DMS 273 treated with DMSO at 0.1 percent for 48 hours (cell line): ENCODE results near the gene CMTM1.

ENCODE experiments used
- DNase-seq: peaks from one replicate; lab custom pipeline; 2025; lab: John Stamatoyannopoulos, UW

The CMTM1 gene

GRCh38 chr16:66566051-66566901 lies at the start of gene CMTM1:
Gene CMTM1, plus strand, starts transcription at chr16:66566439. Its CDS starts 75 bp downstream, at chr16:66566514.
- no peak for DNase-seq

GRCh38 chr16:66516509-66516807 lies 49.8 kb upstream of the CMTM1 start:
- DNase-seq, result no peak

- peak; percentile 62 for DNase-seq
These were observed 49.2 kb upstream of the CMTM1 start for GRCh38 chr16:66516808-66517585.

GRCh38 chr16:66517586-66518263 lies 48.5 kb upstream of the CMTM1 start:
- no peak for DNase-seq

- no peak for DNase-seq
These were observed 46.5 kb upstream of the CMTM1 start for GRCh38 chr16:66519482-66520373.

- no peak for DNase-seq
These were observed 45.7 kb upstream of the CMTM1 start for GRCh38 chr16:66520406-66521170.

- DNase-seq, result no peak
These were observed 45.0 kb upstream of the CMTM1 start for GRCh38 chr16:66521252-66521713.

- no peak for DNase-seq
These were observed 44.1 kb upstream of the CMTM1 start for GRCh38 chr16:66521951-66522771.

- no peak for DNase-seq
These were observed 43.2 kb upstream of the CMTM1 start for GRCh38 chr16:66522816-66523590.

- DNase-seq, result no peak
These were observed 42.3 kb upstream of the CMTM1 start for GRCh38 chr16:66523861-66524354.

GRCh38 chr16:66524601-66525164 lies 41.6 kb upstream of the CMTM1 start:
- no peak for DNase-seq

GRCh38 chr16:66525396-66526180 lies 40.7 kb upstream of the CMTM1 start:
- no peak for DNase-seq

GRCh38 chr16:66528294-66528693 lies 37.9 kb upstream of the CMTM1 start:
- DNase-seq, result no peak

- DNase-seq, result no peak
These were observed 36.8 kb upstream of the CMTM1 start for GRCh38 chr16:66529475-66529874.

GRCh38 chr16:66534376-66534799 lies 31.9 kb upstream of the CMTM1 start:
- DNase-seq, result no peak

GRCh38 chr16:66536525-66536924 lies 29.7 kb upstream of the CMTM1 start:
- DNase-seq, result no peak

- DNase-seq, result no peak
These were observed 29.0 kb upstream of the CMTM1 start for GRCh38 chr16:66537236-66537635.

- DNase-seq, result no peak
These were observed 27.3 kb upstream of the CMTM1 start for GRCh38 chr16:66538910-66539309.
